Spleen (tissue), 11 donors: ENCODE measurements around the gene CD164L2. TPM values are rescaled to one million over a fixed set of nuclear protein-coding genes. Genes with fewer than 3 reads are reported as not detected.
"Not testable (repeated sequence)": the region's sequence is repeated elsewhere in the genome, so short reads cannot be mapped to it uniquely, and the experiment has no call there.

ENCODE experiments used
- DNase-seq: peaks from one replicate; pipeline ENCODE4 v3.0.0-alpha.2; 2020
- H3K27ac ChIP-seq, 8 donors: fragments of 200-600 bp; sonication (generic) in 7 of 8; 1 replicate in 4 of 8; 2 replicates in 4 of 8; pipeline versions ENCODE4 v1.5.0 to v1.8.0; 2016 to 2021; ENCODE audit warnings: inconsistent platforms in 4 of 8, mild to moderate bottlenecking in 4 of 8, moderate library complexity in 1 of 8
- H3K27me3 ChIP-seq, 7 donors: fragments of 200-600 bp; sonication (generic) in 6 of 7; replicated peaks in 1 of 7; 1 replicate in 4 of 7; 2 replicates in 3 of 7; pipeline versions ENCODE4 v1.5.0 to v1.8.0; 2016 to 2021; ENCODE audit warnings: inconsistent platforms in 3 of 7, mild to moderate bottlenecking in 1 of 7
- H3K36me3 ChIP-seq, 6 donors: fragments of 200-600 bp; sonication (generic) in 5 of 6; 1 replicate in 4 of 6; 2 replicates in 2 of 6; pipeline versions ENCODE4 v1.5.0 to v1.8.0; 2016 to 2021; ENCODE audit warnings: inconsistent platforms in 2 of 6
- H3K4me1 ChIP-seq, 6 donors: fragments of 200-600 bp; sonication (generic) in 5 of 6; 1 replicate in 3 of 6; 2 replicates in 3 of 6; pipeline versions ENCODE4 v1.5.0 to v1.8.0; 2016 to 2021; ENCODE audit warnings: inconsistent platforms in 3 of 6
- H3K4me3 ChIP-seq, 8 donors: fragments of 200-600 bp; sonication (generic) in 7 of 8; 1 replicate in 4 of 8; 2 replicates in 4 of 8; pipeline versions ENCODE4 v1.5.0 to v1.8.0; 2016 to 2021; ENCODE audit warnings: inconsistent platforms in 4 of 8, mild to moderate bottlenecking in 4 of 8, moderate library complexity in 2 of 8
- H3K9me3 ChIP-seq, 8 donors: fragments of 200-600 bp; sonication (generic) in 7 of 8; 1 replicate in 4 of 8; 2 replicates in 4 of 8; pipeline versions ENCODE4 v1.5.0 to v1.8.0; 2016 to 2021; ENCODE audit warnings: inconsistent platforms in 4 of 8
- CTCF ChIP-seq, 11 experiments: fragments of 200-600 bp in 7 of 11; fragments of 450-650 bp in 4 of 11; sonication (generic) in 4 of 11; IDR thresholded peaks in 8 of 11; conservative IDR thresholded peaks in 3 of 11; 1 replicate in 7 of 11; 2 replicates in 4 of 11; pipeline versions ENCODE4 v1.4.0 to v1.8.0; 2016 to 2021; ENCODE audit warnings: antibody characterized with exemption in 11 of 11, inconsistent platforms in 4 of 11, mild to moderate bottlenecking in 1 of 11
- POLR2A ChIP-seq, 3 donors: fragments of 450-650 bp; IDR thresholded peaks; one replicate each; pipeline ENCODE4 v1.5.1; 2017; ENCODE audit warnings: antibody characterized with exemption in 3 of 3, mild to moderate bottlenecking in 1 of 3
- POLR2AphosphoS5 ChIP-seq, 3 donors: sonication (generic); formaldehyde crosslinking; IDR thresholded peaks; one replicate each; pipeline ENCODE4 v1.5.1; 2017; ENCODE audit warnings: antibody characterized with exemption in 3 of 3
- WGBS, 5 donors: extraction: QIAGEN DNeasy Blood & Tissue Kit in 3 of 5; methylation state at CpG; one replicate each; pipeline versions ENCODE4 v1.1.5 to v1.1.7; 2013 to 2018; 5-methylcytosine and 5-hydroxymethylcytosine counted together
- intact Hi-C: fragments of 100-400 bp; cut with DNase I; formaldehyde crosslinking; loops from one replicate; pipeline ENCODE4 v1.15.0; 2023; ENCODE audit warnings: low total_unique reads
- polyA plus RNA-seq, 3 donors: library from polyadenylated mRNA; stranded (reverse); fragments of 200-250 nt; gene quantifications; one replicate each; pipeline ENCODE4 v1.2.1, GENCODE V29; 2013
- total RNA-seq, 7 donors: library from RNA; depleted of rRNA in 3 of 7; stranded (reverse); fragments of >200 nt in 3 of 7; fragmentation: NEBNext Ultra II Directional in 4 of 7; extraction: Animal tissue kit (Norgen Biotek cat#: 25700) in 4 of 7; gene quantifications; one replicate each; pipeline versions ENCODE4 v1.1.0 to v1.2.1, GENCODE V29; 2016 to 2021
- donor health status: healthy with polysubstance abuse.
- donor health status: DM: no; HTN: no; CAD: no; lungs with moderate emphysema.
- donor health status: DM: no; HTN: no; CAD: no.
- donor health status: Bipolar disorder and iron deficiency.
- donor health status: healthy.
- donor health status: DM: no; HTN: no; CAD: no.
- donor health status: DM: yes; HTN: yes; CAD: no.

CD164L2 gene
- total and polyA plus RNA-seq, 10 donors = 0.06 TPM; not detected in 9

GRCh38 chr1:27388337-27389005 is 5.3 kb upstream of the CD164L2 start:
- H3K4me1 ChIP-seq = peaks cover 15 to 40% (median 31%) of the 10 kb centered on the region in 6 donors
- WGBS, 5 donors = 40 to 48% (median 45%) methylated on average over 5 of the region's 5 CpGs
- H3K36me3 ChIP-seq = no peaks in the 10 kb centered on the region
- peaks cover 0 to 15% (median 0%) of the 10 kb centered on the region in 7 donors for H3K27me3 ChIP-seq
- DNase-seq = peak; percentile 87
- H3K27ac ChIP-seq = no peak overlapping the region
- no peaks in the 10 kb centered on the region for H3K9me3 ChIP-seq
- TF ChIP-seq POLR2AphosphoS5 (IDR thresholded peaks at IDR 0.05) (peak in 1 of 3 donors; percentile 10), POLR2A (IDR thresholded peaks at IDR 0.05) (no peak), CTCF (IDR thresholded peaks at IDR 0.05 in 8 of 11, conservative IDR thresholded peaks at IDR 0.05 in 3 of 11) (peak; percentile 75 to 95 (median 93))
- intact Hi-C loops = no loop called here
- H3K4me3 ChIP-seq = no peak overlapping the region

GRCh38 chr1:27384797-27385196 is 1.7 kb upstream of the CD164L2 start:
- DNase-seq, H3K9me3 ChIP-seq, H3K36me3 ChIP-seq, H3K27ac ChIP-seq, intact Hi-C loops, H3K4me3 ChIP-seq: not testable (repeated sequence)
- Histone ChIP-seq H3K4me1 (peaks cover 0 to 35% (median 13%) of the 10 kb centered on the region in 6 donors), H3K27me3 (peaks cover 0 to 10% (median 0%) of the 10 kb centered on the region in 7 donors)
- 82 to 94% (median 93%) methylated on average over 3 of the region's 3 CpGs for WGBS, 5 donors

- Histone ChIP-seq H3K4me1 (peaks cover 0 to 32% (median 10%) of the 10 kb centered on the region in 6 donors), H3K36me3 (no peaks in the 10 kb centered on the region), H3K27me3 (peaks cover 0 to 10% (median 0%) of the 10 kb centered on the region in 7 donors), H3K9me3 (no peaks in the 10 kb centered on the region), H3K27ac (no peak overlapping the region), H3K4me3 (no peak overlapping the region)
- intact Hi-C loops = no loop called here
- DNase-seq = no peak
- WGBS, 5 donors = 85 to 90% (median 89%) methylated on average over 13 of the region's 13 CpGs
- TF ChIP-seq POLR2AphosphoS5 (IDR thresholded peaks at IDR 0.05) = no peak
- TF ChIP-seq CTCF (IDR thresholded peaks at IDR 0.05 in 8 of 11, conservative IDR thresholded peaks at IDR 0.05 in 3 of 11) = no peak
- TF ChIP-seq POLR2A (IDR thresholded peaks at IDR 0.05) = no peak
These were observed 528 bp upstream of the CD164L2 start for GRCh38 chr1:27383661-27384060.

GRCh38 chr1:27381969-27382762 is 967 bp downstream of the CD164L2 start:
- 80 to 91% (median 85%) methylated on average over 9 to 18 of the region's 18 CpGs for WGBS, 5 donors
- TF ChIP-seq POLR2A (IDR thresholded peaks at IDR 0.05) = no peak
- no peak for TF ChIP-seq CTCF (IDR thresholded peaks at IDR 0.05 in 8 of 11, conservative IDR thresholded peaks at IDR 0.05 in 3 of 11)
- no peak for TF ChIP-seq POLR2AphosphoS5 (IDR thresholded peaks at IDR 0.05)
- peaks cover 0 to 10% (median 0%) of the 10 kb centered on the region in 7 donors for H3K27me3 ChIP-seq
- no peak overlapping the region for H3K4me3 ChIP-seq
- H3K36me3 ChIP-seq = no peaks in the 10 kb centered on the region
- intact Hi-C loops = no loop called here
- H3K27ac ChIP-seq = no peak overlapping the region
- no peak for DNase-seq
- no peaks in the 10 kb centered on the region for H3K9me3 ChIP-seq
- peaks cover 0 to 26% (median 6%) of the 10 kb centered on the region in 6 donors for H3K4me1 ChIP-seq
